ENCODE measurements around the gene TRPT1.
A peak's percentile ranks its signal among the peaks of the same experiment; 100 is the strongest.

- TF ChIP-seq POLR2A (IDR thresholded peaks at IDR 0.05) (no peak), CTCF (IDR thresholded peaks at IDR 0.05) (peak; percentile 47 to 64 (median 61))
Measured at GRCh38 chr11:64204464-64204989, 21.5 kb downstream of the TRPT1 start.

All from testis (tissue), 2 donors.